ENCODE results near the gene CD79B.
"Not testable (repeated sequence)": the region's sequence is repeated elsewhere in the genome, so short reads cannot be mapped to it uniquely, and the experiment has no call there.

CD79B gene

DNA sequence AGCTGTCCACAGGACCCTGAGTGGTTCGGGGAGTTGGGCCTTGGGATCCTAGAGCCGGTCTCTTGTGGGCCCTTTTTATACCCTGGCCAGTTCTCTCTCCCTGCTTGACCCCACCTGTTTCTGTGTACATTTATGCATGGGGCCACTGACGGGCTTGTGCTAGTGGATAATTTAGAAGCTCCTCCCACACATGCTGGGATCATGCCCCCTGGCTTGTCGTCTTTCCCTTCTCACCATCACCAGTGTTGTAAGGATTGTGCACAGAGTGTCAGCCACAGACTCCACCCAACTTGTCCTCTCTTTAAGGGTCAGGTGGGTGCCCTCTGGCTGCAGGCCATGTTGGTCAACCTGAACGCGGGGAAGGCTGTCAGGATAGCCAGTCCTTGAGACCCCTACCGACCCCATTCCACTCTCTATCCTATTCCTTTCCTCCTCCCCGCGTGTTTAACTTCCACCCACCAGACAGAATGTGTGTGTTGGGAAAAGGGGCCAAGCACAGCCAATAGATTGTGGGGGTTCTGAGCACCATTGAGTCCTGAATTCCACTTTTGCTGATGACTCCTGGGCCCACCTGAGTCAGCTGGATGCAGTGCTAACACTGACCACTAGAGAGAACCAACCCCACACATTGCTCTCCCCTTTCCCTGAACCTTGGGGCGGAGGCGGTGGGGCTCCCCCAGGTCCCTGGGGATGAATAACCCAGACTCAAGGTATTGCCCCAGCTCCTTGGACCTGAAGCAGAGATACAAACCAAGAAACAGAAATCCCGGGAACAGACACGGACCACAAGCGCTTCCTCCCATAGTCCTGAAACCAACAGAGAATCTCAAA is 35.4 kb downstream of the CD79B start, which contains the start of gene CSH1:
TSS of gene CSH1 (minus strand) at position 51 of the 831 bp plus-strand sequence. CDS start 63 bp downstream, outside the sequence.
- H3K4me3 ChIP-seq (ENCODE audit: insufficient read depth, low read depth, low read length, poor library complexity, severe bottlenecking); H3K9me3 ChIP-seq (ENCODE audit: control insufficient read depth, low read length); H3K36me3 ChIP-seq (ENCODE audit: control insufficient read depth, insufficient read depth, low read length); H3K27me3 ChIP-seq (replicated peaks; ENCODE audit: control insufficient read depth, insufficient read depth, low read length, poor library complexity, severe bottlenecking); H3K4me1 ChIP-seq (ENCODE audit: control insufficient read depth, insufficient read depth, low read length, poor library complexity, severe bottlenecking); H3K27ac ChIP-seq (ENCODE audit: insufficient read depth, low read length, poor library complexity, severe bottlenecking); DNase-seq: not testable (repeated sequence)

DNA sequence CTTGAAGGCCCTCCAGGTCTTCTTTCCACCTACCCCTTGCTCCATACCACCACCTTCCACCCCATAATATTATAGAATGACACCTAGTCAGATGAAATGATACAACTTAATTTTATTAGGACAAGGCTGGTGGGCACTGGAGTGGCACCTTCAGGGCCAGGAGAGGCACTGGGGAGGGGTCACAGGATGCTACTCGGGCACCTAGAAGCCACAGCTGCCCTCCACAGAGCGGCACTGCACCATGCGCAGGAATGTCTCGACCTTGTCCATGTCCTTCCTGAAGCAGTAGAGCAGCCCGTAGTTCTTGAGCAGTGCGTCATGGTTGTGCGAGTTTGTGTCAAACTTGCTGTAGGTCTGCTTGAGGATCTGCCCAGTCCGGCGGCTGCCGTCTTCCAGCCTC is 37.3 kb downstream of the CD79B start:
- not testable (repeated sequence) for H3K27me3 ChIP-seq (replicated peaks; ENCODE audit: control insufficient read depth, insufficient read depth, low read length, poor library complexity, severe bottlenecking); DNase-seq; H3K27ac ChIP-seq (ENCODE audit: insufficient read depth, low read length, poor library complexity, severe bottlenecking); H3K36me3 ChIP-seq (ENCODE audit: control insufficient read depth, insufficient read depth, low read length); H3K9me3 ChIP-seq (ENCODE audit: control insufficient read depth, low read length); H3K4me3 ChIP-seq (ENCODE audit: insufficient read depth, low read depth, low read length, poor library complexity, severe bottlenecking); H3K4me1 ChIP-seq (ENCODE audit: control insufficient read depth, insufficient read depth, low read length, poor library complexity, severe bottlenecking)

DNA sequence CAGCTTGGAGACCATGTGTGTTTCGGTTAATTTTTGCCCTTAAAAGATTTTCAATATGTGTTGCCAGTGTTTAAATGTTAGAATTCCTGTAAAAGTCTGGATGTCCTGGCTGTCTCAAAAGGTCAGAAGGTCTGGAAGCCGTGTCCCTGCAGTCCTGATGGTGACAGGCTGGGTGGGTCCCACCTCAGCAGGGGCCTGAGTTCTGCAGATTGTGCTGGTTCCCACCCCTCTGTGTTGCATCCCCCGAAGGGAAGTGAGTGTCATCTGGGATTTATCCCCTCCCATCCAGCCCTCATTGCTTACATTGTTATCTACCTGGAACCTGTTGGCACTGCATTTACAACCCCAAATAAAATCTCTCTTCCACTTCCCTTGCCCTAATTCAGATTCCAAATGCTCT is 38.1 kb downstream of the CD79B start:
- H3K27me3 ChIP-seq (replicated peaks; ENCODE audit: control insufficient read depth, insufficient read depth, low read length, poor library complexity, severe bottlenecking); DNase-seq; H3K4me3 ChIP-seq (ENCODE audit: insufficient read depth, low read depth, low read length, poor library complexity, severe bottlenecking); H3K9me3 ChIP-seq (ENCODE audit: control insufficient read depth, low read length); H3K27ac ChIP-seq (ENCODE audit: insufficient read depth, low read length, poor library complexity, severe bottlenecking); H3K36me3 ChIP-seq (ENCODE audit: control insufficient read depth, insufficient read depth, low read length); H3K4me1 ChIP-seq (ENCODE audit: control insufficient read depth, insufficient read depth, low read length, poor library complexity, severe bottlenecking): not testable (repeated sequence)

DNA sequence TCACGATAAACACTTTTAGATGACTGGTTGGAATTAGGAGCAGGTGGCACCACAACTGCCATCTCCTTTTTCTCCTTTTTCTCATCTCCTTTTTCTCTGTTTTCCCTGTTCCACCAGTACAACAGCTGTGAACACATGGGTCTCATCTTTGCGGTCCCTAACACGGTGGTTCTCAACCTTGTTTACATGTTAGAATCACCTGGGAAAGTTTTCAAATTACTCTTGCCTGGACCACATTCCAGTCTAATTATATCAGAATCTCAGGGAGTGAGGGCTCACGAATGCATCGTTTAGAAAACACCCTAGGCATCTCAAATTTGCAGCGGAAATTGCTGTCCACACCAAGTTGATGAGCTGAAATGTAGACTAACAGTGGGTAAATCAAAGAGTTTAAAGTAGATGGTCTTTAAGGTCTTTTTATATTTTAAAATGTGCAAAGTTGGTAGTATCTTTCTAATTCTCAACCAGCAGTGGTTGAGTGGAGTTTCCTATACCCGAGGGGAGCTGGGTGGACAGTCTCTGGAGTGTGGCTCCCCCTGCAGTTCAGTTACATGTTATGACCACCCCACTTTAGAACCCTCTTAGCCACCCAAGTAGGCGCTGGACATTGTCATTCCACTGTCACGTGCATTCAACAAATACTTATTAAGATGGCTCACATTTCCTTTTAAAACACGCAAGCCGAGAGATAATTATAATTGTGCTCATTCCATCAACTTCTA is 39.7 kb downstream of the CD79B start:
- not testable (repeated sequence) for DNase-seq; H3K36me3 ChIP-seq (ENCODE audit: control insufficient read depth, insufficient read depth, low read length); H3K27ac ChIP-seq (ENCODE audit: insufficient read depth, low read length, poor library complexity, severe bottlenecking); H3K4me3 ChIP-seq (ENCODE audit: insufficient read depth, low read depth, low read length, poor library complexity, severe bottlenecking); H3K9me3 ChIP-seq (ENCODE audit: control insufficient read depth, low read length); H3K4me1 ChIP-seq (ENCODE audit: control insufficient read depth, insufficient read depth, low read length, poor library complexity, severe bottlenecking); H3K27me3 ChIP-seq (replicated peaks; ENCODE audit: control insufficient read depth, insufficient read depth, low read length, poor library complexity, severe bottlenecking)

DNA sequence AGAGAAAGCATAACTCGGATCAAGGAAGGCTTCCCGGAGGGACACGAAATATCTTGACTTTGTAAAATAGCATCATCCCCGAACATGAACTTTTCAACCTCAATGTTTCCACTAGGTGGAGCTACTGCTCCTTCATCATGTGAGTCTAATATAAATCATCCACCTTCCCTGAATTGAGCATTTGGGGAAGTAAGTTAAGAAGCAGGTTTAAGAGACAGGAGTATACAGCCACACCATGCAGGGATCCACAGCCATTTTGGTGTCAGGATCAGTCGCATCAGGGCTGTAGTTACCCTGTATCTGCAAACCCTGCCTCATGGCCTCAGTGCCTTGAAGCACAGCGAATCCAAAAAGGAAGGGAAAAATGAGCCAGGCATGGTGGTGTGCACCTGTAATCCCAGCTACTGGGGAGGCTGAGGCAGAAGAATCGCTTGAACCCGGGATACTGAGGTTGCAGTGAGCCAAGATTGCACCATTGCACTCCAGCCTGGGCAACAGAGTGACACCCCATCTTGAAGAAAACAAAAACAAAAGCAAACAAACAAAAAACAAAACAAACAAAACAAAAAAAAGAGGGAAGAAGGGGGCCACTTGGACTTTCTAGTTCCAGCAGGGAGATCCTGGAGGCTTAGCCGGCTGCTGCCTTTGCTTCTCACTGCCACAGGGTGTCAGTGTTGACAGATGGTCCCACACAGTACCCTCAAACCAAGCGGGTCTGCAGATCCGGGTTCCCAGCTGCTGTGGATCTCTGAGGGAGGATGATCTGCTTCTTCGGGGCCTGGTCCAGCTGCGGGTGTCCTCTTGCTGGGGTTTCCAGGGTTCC is 42.9 kb downstream of the CD79B start:
- H3K27me3 ChIP-seq (replicated peaks; ENCODE audit: control insufficient read depth, insufficient read depth, low read length, poor library complexity, severe bottlenecking); H3K9me3 ChIP-seq (ENCODE audit: control insufficient read depth, low read length); DNase-seq; H3K36me3 ChIP-seq (ENCODE audit: control insufficient read depth, insufficient read depth, low read length); H3K27ac ChIP-seq (ENCODE audit: insufficient read depth, low read length, poor library complexity, severe bottlenecking); H3K4me3 ChIP-seq (ENCODE audit: insufficient read depth, low read depth, low read length, poor library complexity, severe bottlenecking); H3K4me1 ChIP-seq (ENCODE audit: control insufficient read depth, insufficient read depth, low read length, poor library complexity, severe bottlenecking): not testable (repeated sequence)

DNA sequence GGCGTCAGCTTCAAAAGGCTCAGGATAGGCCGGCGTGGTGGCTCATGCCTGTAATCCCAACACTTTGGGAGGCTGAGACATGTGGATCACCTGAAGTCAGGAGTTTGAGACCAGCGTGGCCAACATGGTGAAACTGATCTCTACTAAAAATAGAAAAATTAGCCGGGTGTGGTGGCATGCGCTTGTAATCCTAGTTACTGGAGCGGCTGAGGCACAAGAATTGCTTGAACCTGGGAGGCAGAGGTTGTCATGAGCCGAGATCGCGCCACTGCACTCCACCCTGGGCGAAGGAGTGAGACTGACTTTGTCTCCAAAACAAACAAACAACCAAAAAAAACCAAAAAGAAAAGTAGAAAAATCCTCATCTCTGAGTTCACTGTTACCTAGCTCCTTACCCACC is 47.0 kb downstream of the CD79B start:
- not testable (repeated sequence) for H3K4me1 ChIP-seq (ENCODE audit: control insufficient read depth, insufficient read depth, low read length, poor library complexity, severe bottlenecking); H3K36me3 ChIP-seq (ENCODE audit: control insufficient read depth, insufficient read depth, low read length); H3K4me3 ChIP-seq (ENCODE audit: insufficient read depth, low read depth, low read length, poor library complexity, severe bottlenecking); H3K9me3 ChIP-seq (ENCODE audit: control insufficient read depth, low read length); DNase-seq; H3K27ac ChIP-seq (ENCODE audit: insufficient read depth, low read length, poor library complexity, severe bottlenecking); H3K27me3 ChIP-seq (replicated peaks; ENCODE audit: control insufficient read depth, insufficient read depth, low read length, poor library complexity, severe bottlenecking)

DNA sequence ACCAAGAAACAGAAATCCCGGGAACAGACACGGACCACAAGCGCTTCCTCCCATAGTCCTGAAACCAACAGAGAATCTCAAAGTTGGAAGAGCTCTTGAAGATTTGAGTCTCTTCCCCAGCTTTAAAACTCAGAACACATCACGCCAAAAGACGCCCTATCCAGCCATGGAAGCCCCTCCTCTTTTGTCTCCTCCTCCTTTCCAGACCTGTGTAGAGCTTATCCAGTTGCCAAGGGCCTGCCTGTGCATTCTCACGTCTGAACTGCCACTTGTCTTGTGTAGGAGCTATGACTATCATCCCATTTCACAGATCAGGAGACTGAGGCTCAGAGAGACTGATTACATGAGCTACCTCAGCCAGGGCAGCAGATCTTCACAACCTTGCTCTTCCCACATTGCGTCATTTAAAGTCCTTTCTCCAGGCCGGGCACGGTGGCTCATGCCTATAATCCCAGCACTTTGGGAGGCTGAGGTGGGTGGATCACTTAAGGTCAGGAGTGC is 49.5 kb downstream of the CD79B start:
- not testable (repeated sequence) for H3K27me3 ChIP-seq (replicated peaks; ENCODE audit: control insufficient read depth, insufficient read depth, low read length, poor library complexity, severe bottlenecking); DNase-seq; H3K4me1 ChIP-seq (ENCODE audit: control insufficient read depth, insufficient read depth, low read length, poor library complexity, severe bottlenecking); H3K27ac ChIP-seq (ENCODE audit: insufficient read depth, low read length, poor library complexity, severe bottlenecking); H3K36me3 ChIP-seq (ENCODE audit: control insufficient read depth, insufficient read depth, low read length); H3K9me3 ChIP-seq (ENCODE audit: control insufficient read depth, low read length); H3K4me3 ChIP-seq (ENCODE audit: insufficient read depth, low read depth, low read length, poor library complexity, severe bottlenecking)

DNA sequence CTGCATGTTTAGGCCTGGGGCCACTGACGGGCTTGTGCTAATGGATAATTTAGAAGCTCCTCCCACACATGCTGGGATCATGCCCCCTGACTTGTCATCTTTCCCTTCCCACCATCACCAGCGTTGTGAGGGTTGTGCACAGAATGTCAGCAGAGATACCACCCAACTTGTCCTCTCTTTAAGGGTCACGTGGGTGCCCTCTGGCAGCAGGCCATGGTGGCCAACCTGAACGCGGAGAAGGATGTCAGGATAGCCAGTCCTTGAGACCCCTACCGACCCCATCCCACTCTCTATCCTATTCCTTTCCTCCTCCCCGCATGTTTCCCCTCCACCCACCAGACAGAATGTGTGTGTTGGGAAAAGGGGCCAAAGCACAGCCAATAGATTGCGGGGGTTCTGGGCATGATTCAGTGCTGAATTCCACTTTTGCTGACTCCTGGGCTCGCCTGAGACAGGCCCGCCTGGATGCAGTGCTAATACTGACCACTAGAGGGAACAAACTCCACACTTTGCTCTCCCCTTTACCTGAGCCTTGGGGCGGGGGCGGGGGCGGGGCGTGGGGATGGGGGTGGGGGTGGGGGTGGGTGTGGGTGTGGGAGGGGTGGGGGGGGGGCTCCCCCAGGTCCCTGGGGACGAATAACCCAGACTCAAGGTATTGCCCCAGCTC is 50.1 kb downstream of the CD79B start, which contains the start of gene GH2:
TSS of gene GH2 (minus strand) at position 10 of the 667 bp plus-strand sequence. CDS start 143 bp downstream, outside the sequence.
- no peak within 1 kb of the TSS for H3K27ac ChIP-seq (ENCODE audit: insufficient read depth, low read length, poor library complexity, severe bottlenecking)
- no peaks in the 10 kb centered on the region for H3K4me1 ChIP-seq (ENCODE audit: control insufficient read depth, insufficient read depth, low read length, poor library complexity, severe bottlenecking)
- no peaks in the 10 kb centered on the region for H3K36me3 ChIP-seq (ENCODE audit: control insufficient read depth, insufficient read depth, low read length)
- no peaks in the 10 kb centered on the region for H3K27me3 ChIP-seq (replicated peaks; ENCODE audit: control insufficient read depth, insufficient read depth, low read length, poor library complexity, severe bottlenecking)
- H3K4me3 ChIP-seq (ENCODE audit: insufficient read depth, low read depth, low read length, poor library complexity, severe bottlenecking): no peak within 1 kb of the TSS
- no peaks in the 10 kb centered on the region for H3K9me3 ChIP-seq (ENCODE audit: control insufficient read depth, low read length)
- peak; percentile 17 to 42 (median 23) for DNase-seq

DNA sequence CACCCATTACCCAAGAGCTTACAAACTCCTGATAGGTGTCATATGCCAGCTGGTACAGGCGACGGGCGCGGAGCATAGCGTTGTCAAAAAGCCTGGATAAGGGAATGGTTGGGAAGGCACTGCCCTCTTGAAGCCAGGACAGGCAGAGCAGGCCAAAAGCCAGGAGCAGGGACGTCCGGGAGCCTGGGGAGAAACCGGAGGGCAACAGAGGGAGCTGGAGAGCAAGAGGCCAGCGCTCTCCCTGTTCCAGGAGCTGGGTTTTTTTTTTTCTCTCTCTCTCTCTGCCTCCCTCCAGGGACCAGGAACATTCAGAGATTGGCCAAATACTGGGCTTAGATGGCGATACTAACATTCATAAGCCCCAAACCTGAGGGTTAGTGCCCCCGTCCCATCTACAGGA is 50.8 kb downstream of the CD79B start:
- not testable (repeated sequence) for DNase-seq

More for the DNA sequence above, 50.8 kb downstream of the CD79B start:
- H3K4me3 ChIP-seq (ENCODE audit: insufficient read depth, low read depth, low read length, poor library complexity, severe bottlenecking); H3K4me1 ChIP-seq (ENCODE audit: control insufficient read depth, insufficient read depth, low read length, poor library complexity, severe bottlenecking); H3K27ac ChIP-seq (ENCODE audit: insufficient read depth, low read length, poor library complexity, severe bottlenecking); H3K27me3 ChIP-seq (replicated peaks; ENCODE audit: control insufficient read depth, insufficient read depth, low read length, poor library complexity, severe bottlenecking); H3K36me3 ChIP-seq (ENCODE audit: control insufficient read depth, insufficient read depth, low read length); H3K9me3 ChIP-seq (ENCODE audit: control insufficient read depth, low read length): not testable (repeated sequence)
